IMR-90 (cell line): ENCODE measurements around the gene COL4A2. TPM values are rescaled to one million over a fixed set of nuclear protein-coding genes. Genes with fewer than 3 reads are reported as not detected.

ENCODE experiments used
- ATAC-seq: fragments of 200-7000 bp; cut with Tn5 transposase; 2 replicates; pipeline ENCODE4 v1.9.1; 2020; ENCODE audit warnings: low read depth, mild to moderate bottlenecking, moderate library complexity
- BruUV-seq: library from RNA; stranded (reverse); fragments of 400-500 nt; replicated peaks from 2 replicates; lab custom pipeline; 2021; lab: Mats Ljungman, UMichigan
- CTCF ChIA-PET: fragments of 300-600 bp; formaldehyde crosslinking; extraction: SDS; loops from one replicate; lab custom pipeline; 2021; ENCODE audit warnings: antibody characterized with exemption; lab: Yijun Ruan, JAX
- POLR2A ChIA-PET: fragments of 300-600 bp; sonication (Branson Sonifier 250); formaldehyde crosslinking; loops from one replicate; lab custom pipeline; 2022; ENCODE audit warnings: antibody characterized with exemption; ENCODE audit not compliant: unreplicated experiment; lab: Charles Lee
- DNase-seq: peaks from one replicate; pipeline ENCODE4 v3.0.0; 2013
- H2AFZ ChIP-seq: replicated peaks from 2 replicates; pipeline ENCODE3; 2013; ENCODE audit warnings: low read length, mild to moderate bottlenecking; ENCODE audit not compliant: poor library complexity
- H2AK5ac ChIP-seq: 2 replicates; pipeline ENCODE4 v1.6.1; 2013; ENCODE audit warnings: low read depth, low read length, inconsistent platforms
- H2AK9ac ChIP-seq: replicated peaks from 2 replicates; pipeline ENCODE3; 2013; ENCODE audit warnings: mild to moderate bottlenecking, low read depth, low read length, moderate library complexity; ENCODE audit not compliant: poor library complexity
- H2BK120ac ChIP-seq: 2 replicates; pipeline ENCODE4 v1.6.1; 2013; ENCODE audit warnings: low read depth, low read length, inconsistent platforms
- H2BK15ac ChIP-seq: 3 replicates; pipeline ENCODE4 v1.6.1; 2013; ENCODE audit warnings: low read depth, low read length, inconsistent platforms
- H2BK20ac ChIP-seq: 2 replicates; pipeline ENCODE4 v1.6.1; 2013; ENCODE audit warnings: low read depth, mild to moderate bottlenecking, inconsistent platforms, low read length, moderate library complexity
- H2BK5ac ChIP-seq: 2 replicates; pipeline ENCODE4 v1.6.1; 2013; ENCODE audit warnings: mild to moderate bottlenecking, low read depth, low read length, inconsistent platforms; ENCODE audit not compliant: poor library complexity, severe bottlenecking
- H3K14ac ChIP-seq: replicated peaks from 2 replicates; pipeline ENCODE4 v1.6.1; 2013; ENCODE audit warnings: low read depth, low read length, inconsistent platforms
- H3K18ac ChIP-seq: 2 replicates; pipeline ENCODE4 v1.6.1; 2013; ENCODE audit warnings: low read depth, low read length, control low read depth
- H3K23ac ChIP-seq: 2 replicates; pipeline ENCODE4 v1.6.1; 2013; ENCODE audit warnings: low read depth, low read length, inconsistent platforms
- H3K27ac ChIP-seq: 2 replicates; pipeline ENCODE4 v1.5.1; 2013; ENCODE audit warnings: mild to moderate bottlenecking, control low read depth, low read length; ENCODE audit not compliant: insufficient read depth
- H3K27me3 ChIP-seq: 2 replicates; pipeline ENCODE4 v1.6.1; 2013; ENCODE audit warnings: low read length; ENCODE audit not compliant: control insufficient read depth, insufficient read depth
- H3K36me3 ChIP-seq: 2 replicates; pipeline ENCODE4 v1.6.1; 2013; ENCODE audit warnings: low read length, mixed read lengths; ENCODE audit not compliant: control insufficient read depth, insufficient read depth
- H3K4ac ChIP-seq: 2 replicates; pipeline ENCODE4 v1.6.1; 2013; ENCODE audit warnings: low read depth, low read length, inconsistent platforms
- H3K4me1 ChIP-seq: 2 replicates; pipeline ENCODE4 v1.6.1; 2013; ENCODE audit warnings: low read length, mixed read lengths; ENCODE audit not compliant: control insufficient read depth, insufficient read depth
- H3K4me2 ChIP-seq: 2 replicates; pipeline ENCODE4 v1.6.1; 2013; ENCODE audit warnings: low read depth, mild to moderate bottlenecking, control low read depth, low read length, moderate library complexity
- H3K4me3 ChIP-seq: 2 replicates; pipeline ENCODE4 v1.5.1; 2013; ENCODE audit warnings: low read depth, mild to moderate bottlenecking, control low read depth, low read length, moderate library complexity; ENCODE audit not compliant: insufficient read depth
- H3K56ac ChIP-seq: 2 replicates; pipeline ENCODE4 v1.6.1; 2013; ENCODE audit warnings: low read length, inconsistent platforms; ENCODE audit not compliant: insufficient read depth; ENCODE audit errors: extremely low read depth
- H3K79me1 ChIP-seq, 2 experiments: 2 replicates each; pipeline ENCODE4 v1.6.1; 2013; ENCODE audit warnings: low read length in 2 of 2, inconsistent platforms in 1 of 2, low read depth in 1 of 2
- H3K9ac ChIP-seq: 2 replicates; pipeline ENCODE4 v1.6.1; 2013; ENCODE audit warnings: low read depth, low read length, control low read depth
- H3K9me1 ChIP-seq: 2 replicates; pipeline ENCODE4 v1.6.1; 2013; ENCODE audit warnings: low read length, inconsistent platforms; ENCODE audit not compliant: insufficient read depth
- H3K9me3 ChIP-seq: 2 replicates; pipeline ENCODE4 v1.6.1; 2013; ENCODE audit warnings: low read length; ENCODE audit not compliant: control insufficient read depth, insufficient read depth
- H4K20me1 ChIP-seq: 2 replicates; pipeline ENCODE4 v1.6.1; 2013; ENCODE audit warnings: low read length, inconsistent platforms; ENCODE audit not compliant: insufficient read depth
- H4K5ac ChIP-seq: 2 replicates; pipeline ENCODE4 v1.6.1; 2013; ENCODE audit warnings: mild to moderate bottlenecking, low read depth, low read length, control low read depth
- H4K8ac ChIP-seq, 2 experiments: 2 replicates each; pipeline ENCODE4 v1.6.1; 2013; ENCODE audit warnings: low read depth in 2 of 2, low read length in 2 of 2, control low read depth in 1 of 2, inconsistent platforms in 1 of 2
- H4K91ac ChIP-seq: 2 replicates; pipeline ENCODE4 v1.6.1; 2013; ENCODE audit warnings: low read depth, low read length, inconsistent platforms; ENCODE audit not compliant: insufficient read depth
- CEBPB ChIP-seq: IDR thresholded peaks from 2 replicates; pipeline ENCODE4 v1.6.1; 2012; ENCODE audit warnings: low read depth, low read length, improper control_type of control experiment
- CHD1 ChIP-seq: IDR thresholded peaks from 2 replicates; pipeline ENCODE4 v1.6.1; 2012; ENCODE audit warnings: low read depth, low read length, improper control_type of control experiment
- ELK1 ChIP-seq: fragments of 150-350 bp; IDR thresholded peaks from 2 replicates; pipeline ENCODE4 v1.6.1; 2016; ENCODE audit warnings: low read depth, mild to moderate bottlenecking, low read length, moderate library complexity, borderline replicate concordance
- FOS ChIP-seq: fragments of 150-350 bp; IDR thresholded peaks from 2 replicates; pipeline ENCODE4 v1.6.1; 2016; ENCODE audit warnings: low read depth, low read length
- MAZ ChIP-seq: IDR thresholded peaks from 2 replicates; pipeline ENCODE4 v1.6.1; 2012; ENCODE audit warnings: low read depth, mild to moderate bottlenecking, low read length, improper control_type of control experiment, moderate library complexity, borderline replicate concordance
- MXI1 ChIP-seq: IDR thresholded peaks from 2 replicates; pipeline ENCODE4 v1.6.1; 2012; ENCODE audit warnings: low read depth, mild to moderate bottlenecking, low read length, moderate library complexity, borderline replicate concordance
- NFE2L2 ChIP-seq: fragments of 150-350 bp; IDR thresholded peaks from 2 replicates; pipeline ENCODE4 v1.6.1; 2016; ENCODE audit warnings: low read depth, mild to moderate bottlenecking, low read length
- RAD21 ChIP-seq: IDR thresholded peaks from 2 replicates; pipeline ENCODE4 v1.6.1; 2012; ENCODE audit warnings: low read length, improper control_type of control experiment
- RCOR1 ChIP-seq: IDR thresholded peaks from 2 replicates; pipeline ENCODE4 v1.6.1; 2012; ENCODE audit warnings: mild to moderate bottlenecking, low read length, improper control_type of control experiment; ENCODE audit not compliant: insufficient replicate concordance
- SMC3 ChIP-seq: fragments of 150-350 bp; IDR thresholded peaks from 2 replicates; pipeline ENCODE4 v1.6.1; 2016; ENCODE audit warnings: low read depth, mild to moderate bottlenecking, antibody characterized with exemption, low read length, moderate library complexity
- WGBS, 2 experiments: methylation state at CpG; one replicate each; pipeline versions ENCODE4 v1.1.5 to v1.1.7; 2013; ENCODE audit warnings: missing lambda C conversion rate in 2 of 2; ENCODE audit not compliant: insufficient read length in 1 of 2; ENCODE audit errors: extremely low coverage in 2 of 2; 5-methylcytosine and 5-hydroxymethylcytosine counted together
- dilution Hi-C: fragments of 300-500 bp; cut with HindIII; formaldehyde crosslinking; loops from one replicate; pipeline ENCODE4 v1.14.3; 2018; ENCODE audit warnings: low sequenced_read_pairs; ENCODE audit not compliant: unreplicated experiment
- in situ Hi-C: fragments of 300-500 bp; cut with MboI; formaldehyde crosslinking; loops from 3 replicates; pipeline ENCODE4 v1.14.3; 2019; ENCODE audit warnings: low sequenced_read_pairs, inconsistent platforms, mixed read lengths
- intact Hi-C: fragments of 100-400 bp; cut with micrococcal nuclease; formaldehyde crosslinking; loops from 2 replicates; pipeline ENCODE4 v1.10.0; 2022
- polyA plus RNA-seq, 3 experiments: library from polyadenylated mRNA; depleted of rRNA; stranded (reverse); fragments of >200 nt; gene quantifications; 2 replicates each; pipeline ENCODE4 v1.2.3, GENCODE V29; 2012; ENCODE audit warnings: low replicate concordance in 1 of 3
- total RNA-seq: library from RNA; depleted of rRNA; stranded (reverse); fragments of >200 nt; gene quantifications from 2 replicates; pipeline ENCODE4 v1.2.3, GENCODE V29; 2012
- TF ChIP-seq, protein P1 (sequence below): fragments of 150-350 bp; IDR thresholded peaks from 2 replicates; pipeline ENCODE4 v1.6.1; 2017; ENCODE audit warnings: mild to moderate bottlenecking, antibody characterized with exemption, low read length, low read depth
- TF ChIP-seq, protein P2 (sequence below): conservative IDR thresholded peaks from 2 replicates; pipeline ENCODE4 v1.5.1; 2012; ENCODE audit warnings: mild to moderate bottlenecking, low read depth, low read length, improper control_type of control experiment

Gene COL4A2
- total and polyA plus RNA-seq, 2 of the 4 experiments (the other 2 are of a cell fraction) = 90.7 to 457 TPM

- no peak overlapping the region for H3K14ac ChIP-seq
- ATAC-seq (no peak), DNase-seq (no peak)
- 100% methylated on average over 2 of the region's 7 CpGs; no CpG with 5 or more reads in 1 of the 2 experiments for WGBS, 2 experiments
- ChIA-PET POLR2A (no interaction called here), CTCF (no interaction called here)
- no peak overlapping the region for H4K5ac ChIP-seq
- H4K20me1 ChIP-seq = peaks cover 96% of the 10 kb centered on the region
- peaks cover 31% of the 10 kb centered on the region for H3K36me3 ChIP-seq
- H3K23ac ChIP-seq = no peak overlapping the region
- H3K27ac ChIP-seq = no peak overlapping the region
- H2BK5ac ChIP-seq = no peak overlapping the region
- no peak overlapping the region for H3K56ac ChIP-seq
- in situ Hi-C loops (no loop called here), dilution Hi-C loops (no loop called here), intact Hi-C loops (no loop called here)
- peaks cover 25% of the 10 kb centered on the region for H3K4me1 ChIP-seq
- H3K4me3 ChIP-seq = no peak overlapping the region
- peaks cover 53% of the 10 kb centered on the region for H3K9me1 ChIP-seq
- no peak for TF ChIP-seq CHD1
- no peak for TF ChIP-seq MAZ
- no peak for TF ChIP-seq ELK1
- no peak for TF ChIP-seq RAD21
- no peak for TF ChIP-seq RCOR1
- no peak for TF ChIP-seq CEBPB
- TF ChIP-seq FOS = no peak
- TF ChIP-seq MXI1 = no peak
- TF ChIP-seq NFE2L2 = no peak
- no peak for TF ChIP-seq SMC3
- TF ChIP-seq, protein P1, sequence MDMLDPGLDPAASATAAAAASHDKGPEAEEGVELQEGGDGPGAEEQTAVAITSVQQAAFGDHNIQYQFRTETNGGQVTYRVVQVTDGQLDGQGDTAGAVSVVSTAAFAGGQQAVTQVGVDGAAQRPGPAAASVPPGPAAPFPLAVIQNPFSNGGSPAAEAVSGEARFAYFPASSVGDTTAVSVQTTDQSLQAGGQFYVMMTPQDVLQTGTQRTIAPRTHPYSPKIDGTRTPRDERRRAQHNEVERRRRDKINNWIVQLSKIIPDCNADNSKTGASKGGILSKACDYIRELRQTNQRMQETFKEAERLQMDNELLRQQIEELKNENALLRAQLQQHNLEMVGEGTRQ = no peak
- TF ChIP-seq, protein P2, sequence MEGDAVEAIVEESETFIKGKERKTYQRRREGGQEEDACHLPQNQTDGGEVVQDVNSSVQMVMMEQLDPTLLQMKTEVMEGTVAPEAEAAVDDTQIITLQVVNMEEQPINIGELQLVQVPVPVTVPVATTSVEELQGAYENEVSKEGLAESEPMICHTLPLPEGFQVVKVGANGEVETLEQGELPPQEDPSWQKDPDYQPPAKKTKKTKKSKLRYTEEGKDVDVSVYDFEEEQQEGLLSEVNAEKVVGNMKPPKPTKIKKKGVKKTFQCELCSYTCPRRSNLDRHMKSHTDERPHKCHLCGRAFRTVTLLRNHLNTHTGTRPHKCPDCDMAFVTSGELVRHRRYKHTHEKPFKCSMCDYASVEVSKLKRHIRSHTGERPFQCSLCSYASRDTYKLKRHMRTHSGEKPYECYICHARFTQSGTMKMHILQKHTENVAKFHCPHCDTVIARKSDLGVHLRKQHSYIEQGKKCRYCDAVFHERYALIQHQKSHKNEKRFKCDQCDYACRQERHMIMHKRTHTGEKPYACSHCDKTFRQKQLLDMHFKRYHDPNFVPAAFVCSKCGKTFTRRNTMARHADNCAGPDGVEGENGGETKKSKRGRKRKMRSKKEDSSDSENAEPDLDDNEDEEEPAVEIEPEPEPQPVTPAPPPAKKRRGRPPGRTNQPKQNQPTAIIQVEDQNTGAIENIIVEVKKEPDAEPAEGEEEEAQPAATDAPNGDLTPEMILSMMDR = no peak
- no peak overlapping the region for H3K4ac ChIP-seq
- no peaks in the 10 kb centered on the region for H3K27me3 ChIP-seq
- no peak overlapping the region for H2BK20ac ChIP-seq
- BruUV-seq = no TSS peak
- no peak overlapping the region for H2AK5ac ChIP-seq
- H3K79me1 ChIP-seq = peaks cover 29 to 92% of the 10 kb centered on the region in 2 experiments
- no peak overlapping the region for H4K8ac ChIP-seq
- H2BK120ac ChIP-seq = no peak overlapping the region
- no peaks in the 10 kb centered on the region for H3K9me3 ChIP-seq
- no peak overlapping the region for H3K9ac ChIP-seq
- H2BK15ac ChIP-seq = no peak overlapping the region
- no peak overlapping the region for H2AFZ ChIP-seq
- no peak overlapping the region for H3K18ac ChIP-seq
- no peak overlapping the region for H4K91ac ChIP-seq
- no peak overlapping the region for H3K4me2 ChIP-seq
- H2AK9ac ChIP-seq = no peak overlapping the region
Observed at GRCh38 chr13:110280985-110281688, 25.9 kb upstream of the COL4A2 start.
